CD14-positive monocyte (primary cell): ENCODE measurements around the gene KIF1B. TPM values are rescaled to one million over a fixed set of nuclear protein-coding genes. Genes with fewer than 3 reads are reported as not detected.
A peak's percentile ranks its signal among the peaks of the same experiment; 100 is the strongest.

Experiments
- DNase-seq, 3 donors: peaks; one replicate each; pipeline ENCODE4 v3.0.0-alpha.2; 2011 to 2022
- H2AFZ ChIP-seq: 2 replicates; pipeline ENCODE4 v1.6.0; 2012; ENCODE audit warnings: mild to moderate bottlenecking, low read depth, low read length, inconsistent platforms; ENCODE audit not compliant: insufficient read depth, poor library complexity, severe bottlenecking
- H3K27ac ChIP-seq, 2 donors: 1 replicate in 1 of 2; 2 replicates in 1 of 2; pipeline ENCODE4 v1.5.1; 2012 to 2013; ENCODE audit warnings: low read length in 2 of 2, control low read depth in 1 of 2, inconsistent platforms in 1 of 2, low read depth in 1 of 2, mild to moderate bottlenecking in 1 of 2
- H3K27me3 ChIP-seq, 2 donors: one replicate each; pipeline versions ENCODE4 v1.6.0 to v1.6.1; 2011 to 2013; ENCODE audit warnings: low read length in 2 of 2; ENCODE audit not compliant: control insufficient read depth in 2 of 2, insufficient read depth in 2 of 2
- H3K36me3 ChIP-seq, 2 donors: replicated peaks in 1 of 2; 1 replicate in 1 of 2; 2 replicates in 1 of 2; pipeline versions ENCODE4 v1.5.1 to v1.6.1; 2012 to 2013; ENCODE audit warnings: low read length in 2 of 2, control low read depth in 1 of 2, inconsistent platforms in 1 of 2, mild to moderate bottlenecking in 1 of 2; ENCODE audit not compliant: insufficient read depth in 2 of 2, control insufficient read depth in 1 of 2
- H3K4me1 ChIP-seq, 2 donors: 1 replicate in 1 of 2; 2 replicates in 1 of 2; pipeline versions ENCODE4 v1.5.1 to v1.6.1; 2012 to 2013; ENCODE audit warnings: low read length in 2 of 2, control low read depth in 1 of 2, inconsistent platforms in 1 of 2, mild to moderate bottlenecking in 1 of 2, moderate library complexity in 1 of 2; ENCODE audit not compliant: insufficient read depth in 2 of 2, control insufficient read depth in 1 of 2
- H3K4me2 ChIP-seq: replicated peaks from 2 replicates; pipeline ENCODE3; 2012; ENCODE audit warnings: low read length, moderate library complexity, mild to moderate bottlenecking; ENCODE audit not compliant: poor library complexity, severe bottlenecking; ENCODE audit errors: extremely low read depth
- H3K4me3 ChIP-seq, 3 experiments: fragments of 200-600 bp in 1 of 3; sonication (generic) in 1 of 3; replicated peaks in 1 of 3; 1 replicate in 2 of 3; 2 replicates in 1 of 3; pipeline ENCODE4 v1.5.1; 2011 to 2013; ENCODE audit warnings: low read length in 3 of 3, mild to moderate bottlenecking in 3 of 3, control low read depth in 2 of 3, low read depth in 2 of 3, inconsistent platforms in 1 of 3, moderate library complexity in 1 of 3
- H3K79me2 ChIP-seq: 2 replicates; pipeline ENCODE4 v1.6.0; 2012; ENCODE audit warnings: mild to moderate bottlenecking, control low read depth, inconsistent platforms, low read length, moderate library complexity; ENCODE audit not compliant: insufficient read depth
- H3K9ac ChIP-seq: 2 replicates; pipeline ENCODE4 v1.6.0; 2017; ENCODE audit warnings: low read length, mild to moderate bottlenecking; ENCODE audit not compliant: insufficient read depth, poor library complexity, severe bottlenecking
- H3K9me3 ChIP-seq, 2 donors: replicated peaks in 1 of 2; 1 replicate in 1 of 2; 2 replicates in 1 of 2; pipeline versions ENCODE4 v1.5.1 to v1.6.1; 2012 to 2013; ENCODE audit warnings: low read length in 2 of 2, control low read depth in 1 of 2; ENCODE audit not compliant: control insufficient read depth in 1 of 2, insufficient read depth in 1 of 2
- H4K20me1 ChIP-seq: 2 replicates; pipeline ENCODE4 v1.6.0; 2012; ENCODE audit warnings: mild to moderate bottlenecking, low read length, control low read depth, moderate library complexity; ENCODE audit not compliant: insufficient read depth
- H3K27ac Mint-ChIP-seq, 7 donors: one replicate each; pipeline ENCODE4 v1.8.0; 2020; ENCODE audit warnings: mild to moderate bottlenecking in 7 of 7, mixed read lengths in 7 of 7, moderate library complexity in 6 of 7, inconsistent platforms in 2 of 7
- H3K27me3 Mint-ChIP-seq, 3 donors: one replicate each; pipeline ENCODE4 v1.8.0; 2021 to 2022; ENCODE audit warnings: low read depth in 3 of 3, mild to moderate bottlenecking in 3 of 3, mixed read lengths in 3 of 3, moderate library complexity in 3 of 3, inconsistent platforms in 1 of 3
- H3K36me3 Mint-ChIP-seq, 2 donors: one replicate each; pipeline ENCODE4 v1.8.0; 2020; ENCODE audit warnings: mixed read lengths in 2 of 2, inconsistent platforms in 1 of 2, mild to moderate bottlenecking in 1 of 2
- H3K4me1 Mint-ChIP-seq: one replicate; pipeline ENCODE4 v1.8.0; 2020; ENCODE audit warnings: mild to moderate bottlenecking, mixed read lengths
- H3K4me3 Mint-ChIP-seq, 2 donors: one replicate each; pipeline ENCODE4 v1.8.0; 2020; ENCODE audit warnings: mild to moderate bottlenecking in 2 of 2, mixed read lengths in 2 of 2, moderate library complexity in 1 of 2
- H3K9me3 Mint-ChIP-seq, 7 donors: one replicate each; pipeline ENCODE4 v1.8.0; 2020 to 2022; ENCODE audit warnings: mixed read lengths in 7 of 7, mild to moderate bottlenecking in 6 of 7, moderate library complexity in 6 of 7, inconsistent platforms in 2 of 7
- CTCF ChIP-seq: fragments of 200-600 bp; IDR thresholded peaks from one replicate; pipeline ENCODE4 v1.8.0; 2022; ENCODE audit warnings: antibody characterized with exemption, mild to moderate bottlenecking
- WGBS: methylation state at CpG from one replicate; pipeline ENCODE4 v1.1.5; 2013; ENCODE audit warnings: missing lambda C conversion rate; ENCODE audit not compliant: insufficient coverage; 5-methylcytosine and 5-hydroxymethylcytosine counted together
- intact Hi-C, 2 donors: fragments of 100-400 bp; cut with micrococcal nuclease; formaldehyde crosslinking; loops; one replicate each; pipeline versions ENCODE4 v1.15.0 to v1.15.1; 2023
- polyA plus RNA-seq, 3 donors: library from polyadenylated mRNA; depleted of rRNA in 1 of 3; unstranded in 2 of 3; stranded (reverse) in 1 of 3; fragments of 300-500 nt in 2 of 3; fragments of >200 nt in 1 of 3; fragmentation: Illumina TruSeq in 2 of 3; gene quantifications; 1 replicate in 2 of 3; 2 replicates in 1 of 3; pipeline ENCODE4 v1.2.3, GENCODE V29; 2012 to 2021

Gene KIF1B
- polyA plus RNA-seq, 3 donors, result 3.0 to 7.0 (median 3.3) TPM

- H3K27me3 Mint-ChIP-seq, result peaks cover 0 to 4% (median 0%) of the 10 kb centered on the region in 3 donors
- H3K27ac ChIP-seq, result no peak overlapping the region
- no peak for DNase-seq
- peaks cover 7% of the 10 kb centered on the region for H3K4me1 Mint-ChIP-seq
- TF ChIP-seq CTCF, result no peak
- no peaks in the 10 kb centered on the region for H3K9me3 Mint-ChIP-seq
- no peaks in the 10 kb centered on the region for H3K27me3 ChIP-seq
- H3K9ac ChIP-seq, result no peak overlapping the region
- intact Hi-C loops, result no loop called here
- peaks cover 46 to 79% of the 10 kb centered on the region in 2 donors for H3K36me3 Mint-ChIP-seq
- peak overlapping the region in 1 of 7 donors; percentile 7 for H3K27ac Mint-ChIP-seq
- no peak overlapping the region for H3K4me3 Mint-ChIP-seq
- H4K20me1 ChIP-seq, result no peaks in the 10 kb centered on the region
- H3K4me3 ChIP-seq, result no peak overlapping the region
- peaks cover 37 to 75% of the 10 kb centered on the region in 2 donors for H3K36me3 ChIP-seq
- H2AFZ ChIP-seq, result no peak overlapping the region
- H3K9me3 ChIP-seq, result no peaks in the 10 kb centered on the region
- H3K79me2 ChIP-seq, result no peaks in the 10 kb centered on the region
- no peak overlapping the region for H3K4me2 ChIP-seq
- H3K4me1 ChIP-seq, result peaks cover 0 to 4% of the 10 kb centered on the region in 2 donors
- 100% methylated on average over 1 of the region's 3 CpGs for whole genome bisulfite sequencing
Observed at GRCh38 chr1:10263450-10264082, 53.2 kb downstream of the KIF1B start.

GRCh38 chr1:10265027-10265426 is 54.7 kb downstream of the KIF1B start:
- peaks cover 7% of the 10 kb centered on the region for H3K4me1 Mint-ChIP-seq
- no peak overlapping the region for H3K27ac ChIP-seq
- no peaks in the 10 kb centered on the region for H3K9me3 Mint-ChIP-seq

More at GRCh38 chr1:10265027-10265426, 54.7 kb downstream of the KIF1B start:
- WGBS, result 94% methylated on average over 2 of the region's 4 CpGs
- Histone ChIP-seq H2AFZ (no peak overlapping the region), H3K9me3 (no peaks in the 10 kb centered on the region), H3K36me3 (peaks cover 33 to 72% of the 10 kb centered on the region in 2 donors), H3K79me2 (no peaks in the 10 kb centered on the region), H3K9ac (no peak overlapping the region), H4K20me1 (no peaks in the 10 kb centered on the region), H3K27me3 (no peaks in the 10 kb centered on the region), H3K4me3 (no peak overlapping the region), H3K4me1 (peaks cover 0 to 4% of the 10 kb centered on the region in 2 donors), H3K4me2 (no peak overlapping the region)
- H3K27me3 Mint-ChIP-seq, result peaks cover 0 to 4% (median 0%) of the 10 kb centered on the region in 3 donors
- intact Hi-C loops, result no loop called here
- H3K27ac Mint-ChIP-seq, result no peak overlapping the region
- no peak for DNase-seq
- peaks cover 41 to 80% of the 10 kb centered on the region in 2 donors for H3K36me3 Mint-ChIP-seq
- no peak for TF ChIP-seq CTCF
- no peak overlapping the region for H3K4me3 Mint-ChIP-seq
